HG03039 (cell line): Measurements from ENCODE around the gene ABI1.
A peak's percentile ranks its signal among the peaks of the same experiment; 100 is the strongest.
"Not testable (repeated sequence)": the region's sequence is repeated elsewhere in the genome, so short reads cannot be mapped to it uniquely, and the experiment has no call there.

ENCODE experiments used
- ATAC-seq: cut with Tn5 transposase; IDR thresholded peaks from one replicate; pipeline ENCODE4 v1.9.1; 2021; ENCODE audit warnings: mild to moderate bottlenecking, moderate library complexity; ENCODE audit not compliant: unreplicated experiment

The ABI1 gene

DNA sequence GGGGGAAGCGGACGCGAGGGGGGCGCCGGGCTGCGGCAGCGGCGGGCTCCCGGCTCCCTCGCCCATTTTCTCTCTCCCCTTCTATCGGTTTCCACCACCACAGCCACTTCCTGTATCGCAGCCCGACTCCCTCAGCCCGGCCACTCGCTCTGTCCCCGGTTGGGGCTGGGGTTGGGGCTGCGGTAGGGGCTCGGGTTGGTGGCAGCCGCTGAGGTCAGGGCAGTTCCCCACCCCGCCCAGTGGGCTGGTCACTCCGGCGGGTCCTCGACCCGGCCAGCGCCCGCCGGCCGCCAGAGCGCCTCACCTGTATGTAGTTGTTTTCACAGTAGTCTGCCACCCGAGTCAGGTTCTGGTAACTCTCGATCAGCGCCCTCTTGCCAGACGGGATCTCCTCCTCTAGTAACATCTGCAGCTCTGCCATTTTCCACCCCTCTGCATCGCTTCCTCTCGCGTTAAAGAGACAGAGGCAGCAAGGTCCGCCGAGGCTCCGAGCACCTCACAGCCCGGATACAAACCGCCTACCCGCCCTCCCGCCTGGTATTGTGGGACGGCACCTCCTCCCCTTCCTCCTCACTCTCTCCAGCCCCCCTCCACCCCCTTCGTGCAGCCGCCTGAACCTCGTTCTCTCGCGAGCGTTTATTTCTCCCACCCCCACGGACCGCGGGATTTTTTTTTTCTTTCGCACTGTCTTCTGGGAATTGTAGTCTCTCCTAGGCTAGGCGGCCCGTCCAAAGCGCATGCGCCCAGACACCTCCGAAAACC, at the start of gene ABI1:
TSS of gene ABI1 (minus strand) at position 516 of the 762 bp plus-strand sequence. CDS start at position 421, 95 bp downstream.
- peak; percentile 67 for ATAC-seq

DNA sequence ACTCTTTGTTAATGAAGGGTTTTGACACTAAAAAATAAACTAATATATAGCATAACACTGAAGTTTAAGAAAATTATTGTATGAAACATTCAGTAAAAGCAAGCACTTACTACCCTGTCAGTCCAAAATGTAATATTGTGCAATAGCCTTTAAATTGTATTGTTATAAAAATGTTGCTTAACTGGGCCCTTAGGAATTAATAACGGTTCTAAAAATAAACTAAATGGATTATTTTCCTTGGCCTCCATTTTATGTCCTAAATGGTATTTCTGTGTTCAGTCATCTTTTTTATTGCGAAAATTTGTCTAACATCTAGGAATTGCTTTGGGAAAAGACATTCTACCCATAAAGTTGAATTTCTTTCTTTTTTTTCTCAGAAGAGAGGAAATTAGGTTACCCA, 49.0 kb upstream of the ABI1 start:
- ATAC-seq = no peak

DNA sequence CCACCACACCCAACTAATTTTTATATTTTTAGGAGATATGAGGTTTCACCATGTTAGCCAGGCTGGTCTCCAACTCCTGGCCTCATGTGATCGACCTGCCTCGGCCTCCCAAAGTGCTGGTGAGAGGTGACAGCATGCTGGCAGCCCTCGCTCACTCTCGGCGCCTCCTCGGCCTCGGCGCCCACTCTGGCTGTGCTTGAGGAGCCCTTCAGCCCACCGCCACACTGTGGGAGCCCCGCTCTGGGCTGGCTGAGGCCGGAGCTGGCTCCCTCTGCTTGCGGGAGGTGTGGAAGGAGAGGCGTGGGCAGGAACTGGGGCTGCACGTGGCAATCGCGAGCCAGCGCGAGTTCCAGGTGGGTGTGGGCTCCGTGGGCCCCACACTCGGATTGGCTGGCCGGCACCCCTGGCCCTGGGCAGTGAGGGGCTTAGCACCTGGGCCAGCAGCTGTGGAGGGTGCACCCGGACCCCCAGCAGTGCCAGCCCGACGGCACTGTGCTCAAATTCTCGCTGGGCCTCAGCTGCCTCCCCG, 44.6 kb upstream of the ABI1 start:
- ATAC-seq = not testable (repeated sequence)

DNA sequence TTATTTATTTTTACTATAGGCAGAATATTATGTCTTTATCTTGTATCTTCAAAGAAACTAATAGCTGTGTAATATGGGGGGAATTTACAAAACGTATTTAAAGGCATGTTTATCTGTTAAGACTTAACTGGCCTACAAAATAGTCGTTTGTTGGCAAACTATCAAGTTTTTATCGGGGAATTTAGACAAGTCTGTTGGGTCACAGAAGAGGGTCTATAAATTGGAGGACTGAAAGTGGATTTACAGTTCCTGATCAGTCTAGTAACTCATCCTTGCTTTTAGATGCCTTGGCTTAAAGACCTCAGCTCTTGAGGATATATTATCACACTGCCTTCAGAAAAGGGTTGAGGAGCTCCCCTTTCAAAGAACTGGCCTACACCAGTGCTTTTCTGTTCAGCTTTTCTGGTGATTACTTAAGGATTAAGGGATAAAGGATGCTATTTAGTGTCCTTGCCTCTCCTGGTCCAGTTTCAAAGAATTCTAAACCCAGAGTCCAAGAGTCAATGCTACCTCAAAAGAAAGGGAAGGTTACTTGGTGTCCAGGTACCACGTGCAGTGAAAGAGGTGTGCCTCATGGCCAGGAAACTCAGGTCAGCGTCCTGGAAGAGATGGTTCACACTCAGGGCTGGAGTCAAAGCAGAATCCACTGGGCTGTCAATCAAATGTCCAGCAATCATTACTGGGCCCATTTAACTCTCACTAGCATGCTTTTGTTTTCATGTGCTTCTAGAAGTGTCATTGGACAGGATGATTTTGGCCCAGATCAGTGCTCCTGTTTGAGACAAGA, 42.9 kb upstream of the ABI1 start:
- no peak for ATAC-seq

DNA sequence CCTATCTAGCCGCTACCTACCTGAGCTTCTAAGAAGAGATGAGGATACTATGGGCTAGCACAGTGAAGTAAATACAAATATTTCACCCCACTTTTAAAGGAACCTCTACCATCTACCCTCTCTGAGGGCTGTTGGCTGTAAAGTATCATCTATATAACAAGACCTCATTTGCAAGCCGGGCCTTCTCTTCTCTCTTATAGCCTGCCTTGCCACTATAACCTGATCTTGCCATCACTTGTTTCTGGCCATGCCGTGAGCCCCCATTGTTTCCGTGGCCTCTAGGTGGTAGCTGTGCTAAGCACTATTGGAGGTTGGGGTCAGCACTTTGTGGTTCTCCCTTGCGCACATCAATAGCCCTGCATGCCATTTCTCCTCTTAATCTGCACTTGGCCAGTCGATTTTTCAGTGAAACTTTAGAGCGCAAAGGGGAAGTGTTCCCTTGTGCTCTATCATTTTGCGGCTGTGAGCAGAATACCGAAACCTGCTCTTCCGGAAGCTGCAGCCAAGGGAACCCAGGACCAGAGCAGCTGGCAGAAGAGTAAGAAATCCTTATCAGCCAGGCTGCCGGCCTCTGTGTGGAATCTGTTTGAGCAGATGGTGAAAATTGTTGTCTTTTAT, 31.7 kb upstream of the ABI1 start:
- not testable (repeated sequence) for ATAC-seq

DNA sequence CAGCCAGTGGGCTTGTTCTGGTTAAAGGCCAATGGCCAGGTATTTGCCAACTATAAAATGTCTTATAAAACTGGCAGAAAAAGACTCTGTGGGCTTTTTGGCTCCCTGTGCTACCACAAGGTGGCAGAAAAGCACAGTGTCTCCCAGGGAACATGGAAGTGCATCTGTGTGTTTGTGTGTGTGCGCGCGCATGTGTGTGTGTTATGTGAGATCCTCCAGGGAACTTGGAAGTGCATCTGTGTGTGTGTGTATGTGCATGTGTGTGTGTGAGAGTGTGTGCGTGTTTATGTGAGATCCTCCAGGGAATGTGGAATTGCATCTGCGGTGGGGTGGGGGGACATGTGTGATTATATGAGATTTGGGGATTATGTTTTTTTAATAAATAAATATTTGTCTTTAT, 30.2 kb upstream of the ABI1 start:
- ATAC-seq = no peak

DNA sequence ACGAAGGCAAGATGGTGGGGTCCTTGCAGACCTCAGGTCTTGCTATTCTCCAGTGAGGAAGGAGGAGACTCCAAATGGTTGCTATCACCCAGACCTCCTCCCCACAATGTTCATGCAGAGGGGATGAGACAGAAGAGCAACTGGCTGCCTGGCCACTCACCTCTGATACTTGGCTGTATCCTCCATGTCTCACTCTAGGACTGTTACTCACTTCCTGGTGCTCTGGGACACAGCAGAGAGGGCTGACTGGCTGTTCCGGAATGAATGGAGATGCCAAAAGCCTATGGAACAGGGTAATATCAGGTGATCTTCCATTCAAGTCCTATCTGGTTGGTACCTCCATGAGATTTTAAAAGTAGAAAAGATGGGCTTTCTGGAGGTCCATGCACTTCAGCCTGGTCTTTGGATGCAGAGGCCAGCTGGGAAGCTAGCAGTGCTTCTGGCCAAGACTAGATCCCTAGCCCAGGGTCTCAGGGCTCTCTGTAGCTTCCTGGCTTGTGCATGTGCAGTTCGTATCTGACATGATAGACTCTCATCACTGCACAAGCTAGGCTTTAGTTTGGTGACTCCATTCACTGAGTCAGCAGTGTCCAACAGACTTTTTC, 27.0 kb upstream of the ABI1 start:
- ATAC-seq = no peak

DNA sequence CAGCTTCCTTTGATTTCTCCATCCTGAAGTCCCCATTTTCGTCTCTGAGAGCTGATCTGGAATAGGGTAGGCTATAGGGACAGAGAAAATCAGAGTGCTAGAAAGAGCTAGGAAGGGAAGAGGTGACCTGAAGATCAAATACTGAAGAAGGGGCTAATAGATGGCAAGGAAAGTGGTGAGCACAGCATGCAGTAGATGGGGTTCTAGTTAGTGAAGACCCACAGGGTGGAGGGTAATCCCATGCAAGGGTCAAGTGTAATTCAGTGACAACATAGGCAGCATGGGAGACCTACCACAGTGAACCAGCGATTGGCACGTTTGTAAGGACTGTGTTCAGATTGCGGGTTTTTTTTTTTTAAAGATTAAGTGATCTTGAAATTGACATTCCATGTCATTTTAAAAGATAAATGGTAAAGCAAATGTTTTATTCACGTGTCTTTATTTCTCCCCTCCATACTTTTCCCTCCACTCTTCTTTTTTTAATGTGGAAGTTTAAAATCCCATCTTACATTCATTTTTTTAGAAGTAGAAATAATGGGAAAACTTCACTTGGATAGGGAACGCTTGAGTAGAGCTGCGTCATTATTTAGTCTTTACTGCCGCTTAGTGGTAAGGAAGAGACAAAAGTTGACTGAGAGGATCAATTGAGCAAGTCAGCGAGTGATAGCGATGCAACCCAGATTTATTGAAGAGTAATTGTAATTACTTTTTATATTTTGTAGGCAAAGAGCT, 21.0 kb upstream of the ABI1 start:
- no peak for ATAC-seq

DNA sequence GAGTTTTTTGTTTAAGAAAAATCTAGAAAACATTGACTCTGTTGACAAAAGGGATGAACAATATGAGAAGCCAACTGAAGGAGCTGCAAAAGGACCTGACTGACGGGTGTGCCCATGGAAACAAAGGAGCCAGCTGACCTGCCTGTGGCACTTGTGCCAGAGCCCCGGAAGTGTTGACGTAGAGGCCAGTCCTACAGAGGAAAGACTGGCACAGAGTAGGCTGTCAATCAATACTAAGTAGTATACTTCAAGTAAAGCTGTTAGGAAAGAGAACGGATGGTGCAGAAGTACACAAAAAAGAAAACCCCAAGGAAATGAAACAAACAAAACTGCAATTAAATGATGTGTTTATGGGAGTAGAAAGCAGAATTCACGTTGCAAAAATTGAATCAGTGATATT, 19.0 kb upstream of the ABI1 start:
- no peak for ATAC-seq

DNA sequence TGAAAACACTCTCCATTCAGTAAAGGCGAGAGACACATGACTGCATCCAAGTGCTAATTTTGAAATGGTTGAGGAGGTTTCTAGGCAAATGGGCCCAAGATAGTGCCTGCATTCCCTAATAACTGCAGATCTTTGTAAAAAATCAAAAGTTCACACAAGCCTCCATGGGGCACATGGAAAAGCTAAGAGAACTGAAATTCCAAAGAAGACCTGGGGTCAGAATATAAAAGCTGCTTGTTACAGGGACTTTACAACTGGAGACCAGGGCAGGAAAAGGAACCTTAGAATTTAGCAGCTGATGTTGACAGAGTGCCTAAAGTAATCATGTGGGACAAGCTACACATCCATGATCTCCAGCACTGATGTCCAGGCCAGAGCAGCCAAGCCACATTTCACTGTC, 10.0 kb upstream of the ABI1 start:
- ATAC-seq = no peak

DNA sequence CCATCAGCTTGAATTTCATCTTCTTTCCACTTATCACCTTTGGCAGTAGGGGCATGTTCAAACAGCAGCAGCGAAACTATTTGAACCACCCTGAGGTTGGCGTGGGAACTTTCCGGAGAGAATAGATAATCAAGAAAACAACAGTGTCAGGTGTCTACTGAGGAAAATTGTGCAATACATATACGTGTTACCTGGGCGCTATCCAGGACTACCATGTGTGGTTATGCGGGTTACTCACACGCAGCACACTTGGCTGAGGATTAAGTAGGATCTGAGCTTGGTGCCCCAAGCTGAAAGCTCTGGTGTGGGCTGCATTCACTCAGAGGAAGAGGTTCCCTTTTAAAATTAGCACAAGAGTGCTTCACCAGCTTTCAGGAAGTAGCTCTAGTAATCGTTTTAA, 8.8 kb upstream of the ABI1 start:
- ATAC-seq = no peak

DNA sequence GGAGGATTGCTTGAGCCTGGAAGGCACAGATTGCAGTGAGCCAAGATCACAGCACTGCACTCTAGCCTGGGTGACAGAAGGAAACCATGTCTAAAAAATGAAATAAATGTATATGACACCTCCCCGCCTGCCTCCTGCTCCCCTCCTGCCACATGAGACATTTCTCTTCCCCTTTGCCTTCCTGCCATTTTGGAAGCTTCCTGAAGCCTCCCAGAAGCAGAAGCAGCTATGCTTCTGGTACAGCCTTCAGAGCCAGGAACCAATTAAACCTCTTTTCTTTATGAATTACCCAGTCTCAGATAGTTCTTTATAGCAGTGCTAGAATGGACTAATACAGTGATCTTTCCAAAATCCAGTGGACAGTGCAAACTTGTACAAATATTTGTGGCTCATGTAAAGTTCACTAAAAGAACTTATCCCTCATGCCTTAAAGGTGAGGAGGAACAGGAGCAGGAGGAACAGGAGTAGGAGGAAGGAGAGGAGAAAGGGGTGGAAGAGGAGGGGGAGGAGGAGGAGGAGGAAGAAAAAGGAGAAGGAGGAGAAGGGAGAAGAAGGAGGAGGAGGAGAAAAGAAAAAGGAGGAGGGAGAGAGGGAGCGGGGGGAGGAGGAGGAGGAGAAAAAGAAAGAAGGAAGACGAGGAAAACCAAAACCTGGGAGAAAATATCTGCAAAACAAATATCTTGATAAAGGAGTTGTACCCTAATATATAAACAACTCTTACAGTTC, 2.8 kb upstream of the ABI1 start:
- no peak for ATAC-seq

DNA sequence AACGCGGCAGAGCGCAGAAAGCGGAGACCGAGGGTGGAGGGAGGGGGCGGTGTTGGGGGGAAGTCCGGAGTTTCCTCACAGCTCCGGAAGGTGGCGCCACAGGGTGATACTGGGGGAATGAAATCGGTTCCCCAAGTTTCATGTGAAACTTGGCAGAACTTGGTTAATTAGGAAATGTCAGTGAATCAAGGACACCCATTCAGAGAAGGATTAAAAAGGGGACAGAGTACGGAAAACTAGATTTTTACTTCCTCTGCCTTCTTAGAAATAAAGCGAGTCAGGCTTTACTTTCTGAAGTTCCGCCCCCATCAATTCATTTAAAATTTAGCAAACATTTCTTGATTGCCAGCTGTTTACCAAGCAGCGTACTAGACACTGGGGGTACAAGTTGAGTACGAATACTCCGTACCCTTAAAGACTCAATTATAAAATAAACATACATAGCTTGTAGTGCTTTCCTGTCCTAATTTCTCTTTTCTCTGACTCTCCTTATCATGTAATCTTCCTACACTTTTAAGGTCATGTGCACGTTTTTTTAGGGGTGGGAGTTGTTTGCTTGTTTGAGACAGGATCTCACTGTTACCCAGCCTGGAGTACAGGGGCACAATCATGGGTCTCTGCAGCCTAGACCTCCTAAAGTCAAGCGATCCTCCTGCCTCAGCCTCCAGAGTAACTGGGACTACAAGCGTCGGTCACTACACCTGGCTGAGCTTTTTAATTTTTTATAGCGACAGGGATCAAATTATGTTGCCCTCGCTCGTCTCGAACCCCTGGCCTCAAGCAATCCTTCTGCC, 644 bp upstream of the ABI1 start:
- ATAC-seq = no peak

DNA sequence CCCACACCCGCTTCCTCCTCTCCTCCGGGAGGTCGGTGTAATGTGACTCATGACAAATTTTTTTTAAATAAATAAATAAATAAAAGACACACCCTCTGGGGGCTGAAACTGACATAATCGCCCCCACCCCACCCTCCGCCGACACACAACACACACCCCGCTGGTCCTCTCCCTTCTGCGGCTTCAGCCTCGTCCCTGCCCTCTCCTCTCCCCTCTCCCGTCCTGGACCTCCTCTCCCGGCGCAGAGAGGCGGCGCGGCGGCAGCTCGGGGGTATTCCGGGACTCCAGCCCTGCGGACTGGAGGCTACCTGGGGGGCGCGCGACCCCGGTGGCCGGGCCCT, 686 bp downstream of the ABI1 start:
- peak; percentile 13 for ATAC-seq

DNA sequence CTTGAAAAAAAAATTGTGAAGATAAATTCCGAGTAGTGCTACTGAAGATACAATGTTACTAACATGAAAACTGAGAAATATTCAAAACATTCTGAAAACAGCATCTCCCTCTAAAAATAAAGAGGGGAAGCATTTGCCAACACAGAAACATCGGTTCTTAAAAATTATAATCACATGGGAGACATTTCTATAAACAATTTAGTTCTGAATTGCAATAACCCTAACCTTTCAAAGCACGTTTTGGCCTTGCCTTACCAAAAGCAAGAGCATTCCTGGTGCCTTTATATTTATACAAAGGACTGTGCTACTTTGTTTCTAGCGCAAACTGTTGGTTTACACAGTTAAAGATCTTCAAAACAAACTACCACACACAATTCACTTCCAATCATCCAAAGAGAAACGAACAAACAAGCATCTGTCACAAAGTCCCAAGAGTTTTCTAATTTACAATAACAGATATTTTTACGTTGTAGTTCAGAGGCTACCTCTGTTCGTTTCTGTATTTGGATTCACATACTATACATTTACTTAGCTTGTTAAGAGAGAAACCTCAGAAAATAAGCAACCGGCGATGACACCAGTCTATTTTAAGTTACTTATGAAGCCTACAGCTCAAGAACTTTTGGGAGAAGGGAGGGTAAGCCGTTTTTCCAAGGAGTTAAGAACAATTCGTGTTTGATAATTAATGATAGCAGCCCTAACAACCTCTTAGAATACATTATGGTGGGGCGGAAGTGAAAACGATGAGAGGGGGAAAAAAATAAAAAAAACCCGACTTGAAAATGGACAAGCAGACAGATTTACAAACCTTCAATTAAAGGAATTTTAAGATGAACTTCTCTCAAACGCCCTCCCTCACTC, 1.3 kb downstream of the ABI1 start:
- ATAC-seq = no peak

DNA sequence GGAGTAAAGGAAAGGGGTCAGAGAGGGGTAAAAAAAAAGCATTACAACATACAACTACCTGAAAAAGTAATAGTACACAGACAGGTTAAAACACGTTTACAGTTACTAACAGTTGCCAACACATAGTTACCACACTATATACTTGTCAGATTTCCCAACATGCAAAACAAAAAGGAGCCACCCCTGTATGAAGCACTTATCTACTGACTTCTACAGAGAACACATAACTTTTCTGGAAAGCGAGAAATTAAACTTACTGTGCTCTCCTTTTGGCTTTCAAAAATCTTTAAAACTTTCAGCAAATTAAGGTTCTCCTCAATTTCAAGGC, 2.1 kb downstream of the ABI1 start:
- no peak for ATAC-seq

DNA sequence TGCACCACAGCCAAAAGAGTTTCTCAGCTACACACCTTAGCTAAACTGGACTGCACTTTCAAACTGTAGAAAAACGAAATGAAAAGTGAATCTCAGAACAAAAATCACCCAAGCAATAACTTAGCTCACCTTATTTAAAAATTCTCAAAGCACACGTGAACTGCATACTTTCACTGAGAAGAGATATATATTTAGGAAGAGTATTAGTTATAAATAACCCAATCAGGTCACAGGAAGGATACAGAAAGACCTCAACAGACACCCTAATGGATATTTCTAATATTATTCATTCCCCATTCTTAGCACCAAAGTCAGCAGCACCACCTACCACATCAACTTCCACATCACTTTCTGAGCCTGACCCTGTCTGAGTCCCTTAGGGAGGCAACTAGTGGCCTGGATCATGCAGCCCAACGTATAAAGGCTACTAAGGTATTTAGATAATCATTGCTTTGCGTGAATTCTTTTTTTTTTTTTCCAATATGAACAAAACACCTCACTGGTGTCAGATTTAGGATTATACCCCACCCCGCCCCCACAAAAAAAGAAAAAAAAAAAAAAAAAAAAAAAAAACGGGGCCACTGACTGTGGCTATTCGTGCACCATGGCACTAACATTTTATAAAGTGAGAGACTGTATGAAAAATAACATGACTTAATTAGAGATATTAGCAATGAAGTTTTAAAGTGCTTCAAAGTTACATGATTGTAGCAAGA, 2.6 kb downstream of the ABI1 start:
- no peak for ATAC-seq

DNA sequence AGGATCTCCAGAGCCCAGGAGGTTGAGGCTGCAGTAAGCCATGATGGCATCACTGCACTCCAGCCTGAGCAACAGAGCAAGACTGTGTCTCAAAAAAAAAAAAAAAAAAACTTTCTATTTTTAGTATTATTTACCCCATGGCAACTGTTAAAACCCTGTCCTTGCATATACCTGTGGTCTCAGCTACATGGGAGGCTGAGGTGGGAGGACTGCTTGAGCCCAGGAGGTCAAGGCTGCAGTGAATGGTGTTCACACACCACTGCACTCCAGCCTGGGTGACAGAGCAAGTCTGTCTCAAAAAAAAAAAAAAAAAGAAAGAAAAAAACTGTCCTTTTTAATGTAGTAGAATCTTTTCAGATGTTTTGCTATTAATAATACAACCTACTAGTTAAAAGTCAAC, 3.2 kb downstream of the ABI1 start:
- ATAC-seq = not testable (repeated sequence)
